Lower leg skin (tissue), 3 donors: ENCODE data around the gene ATXN3L.

Experiments used
- CTCF ChIP-seq, 3 donors: fragments of 450-650 bp; IDR thresholded peaks; one replicate each; pipeline ENCODE4 v1.5.1; 2016; ENCODE audit warnings: antibody characterized with exemption in 3 of 3, mild to moderate bottlenecking in 3 of 3, moderate library complexity in 2 of 3
- POLR2A ChIP-seq, 2 donors: fragments of 450-650 bp; IDR thresholded peaks; one replicate each; pipeline ENCODE4 v1.6.1; 2016 to 2017; ENCODE audit warnings: antibody characterized with exemption in 2 of 2, mild to moderate bottlenecking in 1 of 2, moderate library complexity in 1 of 2

- TF ChIP-seq CTCF (IDR thresholded peaks at IDR 0.05) = no peak
- no peak for TF ChIP-seq POLR2A (IDR thresholded peaks at IDR 0.05)
Measured at GRCh38 chrX:13284570-13284969, 35.3 kb downstream of the ATXN3L start.
